ENCODE data around the gene TTC7B. TPM values are rescaled to one million over a fixed set of nuclear protein-coding genes. Genes with fewer than 3 reads are reported as not detected.
A peak's percentile ranks its signal among the peaks of the same experiment; 100 is the strongest.

Gene TTC7B
- total and polyA plus RNA-seq, 7 donors: 5.5 to 70.9 (median 46.8) TPM

DNA sequence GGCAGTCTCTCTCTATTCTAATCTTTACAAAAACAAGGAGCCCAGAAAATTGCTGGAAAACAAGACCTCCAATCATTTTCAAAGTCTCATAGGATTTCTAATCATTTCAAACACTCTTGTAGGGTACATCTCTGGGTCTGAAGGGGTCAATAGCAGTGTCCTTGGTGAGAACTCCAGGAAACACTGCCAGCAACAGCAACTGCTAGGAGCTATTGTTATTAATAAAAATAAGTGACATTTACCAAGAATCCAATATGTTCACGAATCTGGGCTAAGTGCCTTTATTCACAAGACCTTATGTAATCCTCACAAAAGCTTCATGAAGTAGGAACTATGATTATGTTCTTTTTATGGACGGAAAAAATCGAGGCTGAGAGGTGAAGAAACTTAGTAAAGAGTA is 72.8 kb downstream of the TTC7B start:
- H3K4me3 ChIP-seq: no peak overlapping the region
- no peaks in the 10 kb centered on the region for H3K9me3 ChIP-seq
- intact Hi-C loops (cut with DNase I): no loop called here
- no peaks in the 10 kb centered on the region for H3K36me3 ChIP-seq
- no peak for DNase-seq
- TF ChIP-seq POLR2AphosphoS5 (IDR thresholded peaks at IDR 0.05) (no peak), EP300 (IDR thresholded peaks at IDR 0.05) (no peak), POLR2A (IDR thresholded peaks at IDR 0.05) (no peak), CTCF (IDR thresholded peaks at IDR 0.05) (no peak)
- no peaks in the 10 kb centered on the region for H3K27me3 ChIP-seq
- H3K27ac ChIP-seq: peak overlapping the region; percentile 51 to 69 (median 65)
- H3K4me1 ChIP-seq: peaks cover 0 to 28% (median 26%) of the 10 kb centered on the region in 4 donors
- WGBS, 2 donors: 74 to 75% methylated on average over 3 of the region's 3 CpGs

- H3K4me3 ChIP-seq: no peak overlapping the region
- H3K4me1 ChIP-seq: peaks cover 0 to 28% (median 26%) of the 10 kb centered on the region in 4 donors
- TF ChIP-seq POLR2AphosphoS5 (IDR thresholded peaks at IDR 0.05) (peak in 2 of 4 donors; percentile 44 to 66), POLR2A (IDR thresholded peaks at IDR 0.05) (no peak), CTCF (IDR thresholded peaks at IDR 0.05) (no peak), EP300 (IDR thresholded peaks at IDR 0.05) (no peak)
- H3K9me3 ChIP-seq: no peaks in the 10 kb centered on the region
- H3K36me3 ChIP-seq: no peaks in the 10 kb centered on the region
- peak overlapping the region; percentile 51 to 69 (median 65) for H3K27ac ChIP-seq
- H3K27me3 ChIP-seq: no peaks in the 10 kb centered on the region
- intact Hi-C loops (cut with DNase I): no loop called here
- WGBS, 2 donors: 64 to 71% methylated on average over 6 of the region's 6 CpGs
- DNase-seq: no peak
Observed at GRCh38 chr14:90742729-90743128, 73.5 kb downstream of the TTC7B start.

DNA sequence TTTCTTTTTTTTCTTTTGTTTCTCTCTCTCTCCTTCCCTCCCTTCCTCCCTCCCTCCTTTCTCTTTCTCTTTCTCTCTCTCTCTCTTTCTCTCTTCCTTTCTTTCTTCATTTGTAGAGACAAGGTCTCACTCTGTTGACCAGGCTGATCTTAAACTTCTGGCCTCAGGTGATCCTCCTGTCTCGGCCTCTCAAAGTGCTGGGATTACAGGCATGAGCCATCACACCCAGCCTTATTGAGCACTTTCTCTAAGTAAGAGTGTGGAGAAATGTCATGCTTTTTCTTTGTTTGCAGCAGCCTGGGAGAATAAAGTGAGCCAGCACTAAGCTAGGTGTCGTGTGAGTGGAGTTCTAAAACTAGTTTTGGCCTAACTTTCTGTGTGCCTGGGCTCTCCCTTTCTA is 74.0 kb downstream of the TTC7B start:
- 89 to 95% methylated on average over 2 of the region's 2 CpGs for WGBS, 2 donors
- DNase-seq: no peak
- no peaks in the 10 kb centered on the region for H3K36me3 ChIP-seq
- peak overlapping the region in 3 of 4 donors; percentile 63 to 69 (median 67) for H3K27ac ChIP-seq
- TF ChIP-seq CTCF (IDR thresholded peaks at IDR 0.05) (no peak), POLR2AphosphoS5 (IDR thresholded peaks at IDR 0.05) (no peak), EP300 (IDR thresholded peaks at IDR 0.05) (no peak)
- H3K4me3 ChIP-seq: no peak overlapping the region
- H3K27me3 ChIP-seq: no peaks in the 10 kb centered on the region
- no peaks in the 10 kb centered on the region for H3K9me3 ChIP-seq
- intact Hi-C loops (cut with DNase I): no loop called here
- H3K4me1 ChIP-seq: peaks cover 0 to 28% (median 26%) of the 10 kb centered on the region in 4 donors

- Histone ChIP-seq H3K36me3 (no peaks in the 10 kb centered on the region), H3K27me3 (no peaks in the 10 kb centered on the region), H3K27ac (no peak overlapping the region), H3K4me1 (peaks cover 0 to 28% (median 26%) of the 10 kb centered on the region in 4 donors), H3K9me3 (no peaks in the 10 kb centered on the region), H3K4me3 (no peak overlapping the region)
- TF ChIP-seq EP300 (IDR thresholded peaks at IDR 0.05) (no peak), POLR2AphosphoS5 (IDR thresholded peaks at IDR 0.05) (no peak), POLR2A (IDR thresholded peaks at IDR 0.05) (no peak), CTCF (IDR thresholded peaks at IDR 0.05) (no peak)
- DNase-seq: no peak
- WGBS, 2 donors: 94 to 95% methylated on average over 2 of the region's 2 CpGs
- intact Hi-C loops (cut with DNase I): no loop called here
Observed at GRCh38 chr14:90741682-90741946, 74.6 kb downstream of the TTC7B start.

DNA sequence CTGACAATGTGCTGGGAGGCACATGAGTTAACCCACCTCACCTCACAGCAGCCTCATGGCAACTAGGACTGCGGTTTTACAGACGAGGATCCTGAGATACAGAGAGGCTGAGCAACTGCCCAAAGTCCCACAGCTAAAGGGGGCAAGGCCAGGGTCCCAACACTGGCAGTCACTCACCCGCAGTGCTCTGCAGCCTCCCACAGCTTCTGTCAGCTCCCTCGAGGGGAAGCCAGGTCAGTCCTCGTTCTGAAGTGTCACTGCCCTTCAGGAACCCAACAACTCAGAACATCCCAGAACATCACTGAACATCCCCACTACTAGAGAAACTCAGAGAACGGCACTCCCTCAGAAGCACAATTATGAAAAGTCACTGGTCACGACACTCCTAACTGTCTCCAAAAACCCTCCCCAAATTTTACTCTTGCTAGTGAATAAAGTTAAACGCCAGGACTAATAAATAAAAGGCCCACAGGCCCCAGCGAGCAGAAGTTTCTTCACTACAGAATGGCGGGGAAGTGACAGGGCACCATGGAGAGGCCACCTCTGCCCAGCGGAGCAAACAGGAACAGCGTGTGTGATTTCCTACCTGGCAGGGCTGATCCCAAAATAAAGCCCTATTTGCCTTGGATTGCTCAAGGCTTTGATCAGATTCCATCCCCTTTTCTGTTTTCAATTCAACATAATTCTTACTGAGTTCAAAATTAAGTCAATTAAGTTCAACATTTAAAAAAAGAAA is 75.1 kb downstream of the TTC7B start:
- Histone ChIP-seq H3K4me1 (peaks cover 0 to 28% (median 26%) of the 10 kb centered on the region in 4 donors), H3K4me3 (no peak overlapping the region), H3K27me3 (no peaks in the 10 kb centered on the region), H3K9me3 (no peaks in the 10 kb centered on the region), H3K27ac (no peak overlapping the region), H3K36me3 (no peaks in the 10 kb centered on the region)
- no peak for TF ChIP-seq POLR2A (IDR thresholded peaks at IDR 0.05)
- TF ChIP-seq EP300 (IDR thresholded peaks at IDR 0.05): no peak
- TF ChIP-seq POLR2AphosphoS5 (IDR thresholded peaks at IDR 0.05): no peak
- no peak for TF ChIP-seq CTCF (IDR thresholded peaks at IDR 0.05)
- no peak for DNase-seq
- 91 to 92% methylated on average over 12 of the region's 12 CpGs for WGBS, 2 donors
- intact Hi-C loops (cut with DNase I): no loop called here
